Mesenteric fat pad (tissue), 1 donor: ENCODE measurements around the gene ZNF319. TPM values are rescaled to one million over a fixed set of nuclear protein-coding genes. Genes with fewer than 3 reads are reported as not detected.
"Not testable (repeated sequence)": the region's sequence is repeated elsewhere in the genome, so short reads cannot be mapped to it uniquely, and the experiment has no call there.

Experiments used
- DNase-seq: peaks from one replicate; pipeline ENCODE4 v3.0.0-alpha.2; 2020; ENCODE audit warnings: low spot score
- total RNA-seq: library from RNA; stranded (reverse); fragmentation: NEBNext Ultra II Directional; extraction: Animal tissue kit (Norgen Biotek cat#: 25700); gene quantifications from one replicate; pipeline ENCODE4 v1.2.1, GENCODE V29; 2021
- donor health status: DM: yes; HTN: yes; CAD: no.

Gene ZNF319
- total RNA-seq, 1 donor from 2014 or later, result 7.5 TPM

DNA sequence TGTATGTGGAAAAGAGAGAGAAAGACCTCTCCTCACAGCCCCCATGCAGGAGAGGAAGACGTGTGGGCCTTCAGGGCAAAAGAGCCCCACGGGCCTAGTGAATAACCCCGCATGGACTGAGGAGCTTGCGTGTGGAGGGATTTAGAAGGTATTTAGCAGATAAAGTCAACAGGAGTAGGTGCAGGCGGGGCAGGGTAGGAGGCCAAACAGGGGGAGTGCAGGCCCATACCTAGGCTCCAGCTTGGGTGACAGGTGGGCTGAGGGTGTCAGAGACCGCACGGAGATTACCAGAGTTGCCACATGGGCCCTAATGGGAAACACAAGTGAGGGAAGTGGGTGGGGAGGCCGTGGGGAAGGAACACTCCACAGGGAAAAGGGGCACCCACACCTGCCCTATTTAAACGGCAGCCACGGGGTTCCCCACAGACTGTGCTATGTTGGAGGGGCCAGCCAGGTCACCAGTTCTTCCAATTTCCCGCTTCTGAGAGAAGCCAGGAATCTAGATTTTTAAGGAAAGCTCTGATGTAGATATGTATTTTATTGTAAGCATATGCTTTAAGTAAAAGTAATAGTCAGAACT lies 21.4 kb downstream of the ZNF319 start:
- no peak for DNase-seq

DNA sequence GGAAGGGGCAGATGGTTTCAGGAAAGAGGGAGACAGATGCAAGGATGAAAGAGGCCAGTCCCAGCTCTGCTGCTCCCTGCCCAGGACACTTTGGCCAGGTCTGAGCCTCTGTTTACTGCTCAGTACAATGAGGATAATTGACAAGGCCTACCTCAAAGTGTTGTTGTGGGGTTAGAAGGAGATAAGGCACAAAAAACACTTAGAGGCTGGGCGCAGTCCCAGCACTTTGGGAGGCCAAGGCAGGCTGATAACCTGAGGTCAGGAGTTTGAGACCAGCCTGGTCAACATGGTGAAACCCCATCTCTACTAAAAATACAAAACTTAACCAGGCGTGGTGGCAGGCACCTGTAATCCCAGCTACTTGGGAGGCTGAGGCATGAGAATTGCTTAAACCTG lies 22.4 kb downstream of the ZNF319 start:
- DNase-seq, result not testable (repeated sequence)

DNA sequence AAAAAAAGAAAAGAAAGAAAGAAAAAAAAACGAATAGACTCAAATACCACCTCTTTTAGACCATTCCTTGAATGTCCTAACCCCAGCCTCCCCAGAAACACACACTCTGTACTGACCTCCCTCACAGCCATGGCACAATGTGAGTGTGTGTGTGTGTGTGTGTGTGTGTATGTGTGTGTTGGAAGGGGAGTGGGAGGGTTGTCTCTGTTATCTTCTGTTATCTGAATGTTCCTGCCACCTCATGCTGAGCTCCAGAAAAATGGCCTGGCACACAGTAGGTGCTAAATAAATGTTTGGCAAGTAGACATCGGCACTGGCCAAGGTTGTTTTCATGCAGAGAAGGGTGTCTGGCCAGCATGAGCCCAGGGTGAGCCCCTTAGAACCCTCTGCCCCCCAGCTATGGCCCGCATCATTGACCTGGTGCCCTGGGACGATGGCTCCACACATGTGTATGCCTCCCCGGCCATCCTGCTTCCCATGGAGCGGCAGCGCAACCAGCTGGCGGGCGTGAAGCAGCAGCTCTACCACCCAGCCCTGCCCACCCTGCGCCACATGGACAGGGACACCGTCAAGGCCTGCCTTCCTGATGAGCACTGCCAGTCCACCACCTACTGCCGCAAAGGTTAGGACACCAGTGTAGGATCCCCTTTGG lies 22.9 kb downstream of the ZNF319 start:
- no peak for DNase-seq

DNA sequence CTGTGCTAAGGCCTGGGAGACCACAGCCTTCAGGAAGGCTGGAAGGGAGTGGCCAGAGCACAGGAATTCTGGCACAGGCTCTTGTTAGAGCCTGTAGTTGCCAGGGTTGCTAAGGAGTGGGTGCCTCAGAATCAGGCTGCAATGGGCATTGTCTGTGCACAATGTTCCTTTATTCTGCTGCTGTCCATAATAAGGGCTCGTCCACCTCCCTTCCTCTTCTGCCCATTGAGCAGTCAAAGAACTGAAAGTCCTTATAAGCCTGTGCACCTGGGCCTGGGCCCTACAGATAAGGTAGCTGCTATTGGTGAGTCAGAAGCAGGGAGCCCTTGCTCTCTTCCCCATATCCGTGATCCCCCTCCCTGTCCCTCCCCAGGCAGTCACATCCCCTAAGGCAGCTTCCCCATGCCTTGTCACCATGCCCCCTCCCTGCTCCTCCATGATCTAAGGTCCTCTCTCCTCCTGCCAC lies 24.1 kb downstream of the ZNF319 start:
- DNase-seq, result no peak

DNA sequence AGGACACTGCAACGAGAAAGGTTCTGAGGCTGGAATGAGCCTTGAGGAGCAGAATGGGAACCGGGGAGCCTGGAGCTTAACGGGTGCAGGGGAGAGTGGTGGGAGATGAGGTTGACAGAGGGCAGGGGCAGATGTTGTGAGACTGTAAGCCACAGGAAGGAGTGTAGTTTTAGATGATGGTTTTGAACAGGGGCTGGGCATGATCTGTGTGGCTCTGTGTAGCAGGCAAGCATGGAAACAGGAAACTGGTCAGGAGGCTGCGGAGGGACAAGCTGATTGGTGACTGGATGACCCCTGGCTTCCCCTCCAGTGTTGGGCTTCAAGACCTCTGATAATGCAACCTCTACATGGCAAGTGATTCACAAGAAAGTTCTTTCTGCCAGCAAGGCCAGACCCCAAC lies 28.2 kb downstream of the ZNF319 start:
- no peak for DNase-seq

DNA sequence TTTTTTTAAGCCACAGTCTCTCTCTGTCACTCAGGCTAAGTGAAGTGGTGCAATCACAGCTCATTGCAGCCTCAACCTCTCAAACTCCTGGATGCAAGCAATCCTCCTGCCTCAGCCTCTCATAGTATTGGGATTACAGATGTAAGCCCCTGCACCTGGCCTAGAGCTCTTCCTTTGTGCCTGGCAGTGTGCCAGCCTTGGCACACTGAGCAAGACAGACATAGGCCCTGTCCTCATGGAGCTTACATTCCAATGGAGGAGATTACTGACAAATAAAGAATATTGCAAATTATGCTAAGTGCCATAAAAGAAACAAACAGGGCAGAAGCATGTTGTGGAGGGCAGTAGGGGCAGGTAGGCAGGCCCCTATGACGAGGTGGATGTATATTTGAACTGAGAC lies 28.6 kb downstream of the ZNF319 start:
- no peak for DNase-seq

DNA sequence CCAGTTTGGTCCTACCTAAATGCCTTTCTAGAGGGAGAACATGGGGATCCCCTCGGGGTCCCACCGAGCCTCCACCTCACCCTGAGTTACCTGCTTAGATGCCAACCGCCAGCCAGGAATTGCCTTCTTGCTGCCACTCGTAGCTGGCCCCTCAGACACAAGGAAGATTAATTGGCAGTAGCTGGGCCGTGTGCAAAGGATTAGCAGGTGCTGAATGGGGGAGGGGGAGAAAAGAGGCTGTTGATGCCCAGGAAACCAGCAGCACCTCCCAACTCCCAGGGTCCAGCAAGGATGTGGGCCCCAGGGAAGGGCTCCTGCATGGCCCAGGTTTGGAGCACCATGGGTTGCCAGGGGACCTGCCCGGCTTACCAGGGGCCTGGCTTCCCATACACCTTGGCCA lies 29.5 kb downstream of the ZNF319 start, which contains the start of gene CNGB1:
Gene CNGB1 (minus strand): TSS at position 159 of the 400 bp plus-strand sequence. CDS start 3,842 bp downstream, outside the sequence.
- DNase-seq, result no peak

DNA sequence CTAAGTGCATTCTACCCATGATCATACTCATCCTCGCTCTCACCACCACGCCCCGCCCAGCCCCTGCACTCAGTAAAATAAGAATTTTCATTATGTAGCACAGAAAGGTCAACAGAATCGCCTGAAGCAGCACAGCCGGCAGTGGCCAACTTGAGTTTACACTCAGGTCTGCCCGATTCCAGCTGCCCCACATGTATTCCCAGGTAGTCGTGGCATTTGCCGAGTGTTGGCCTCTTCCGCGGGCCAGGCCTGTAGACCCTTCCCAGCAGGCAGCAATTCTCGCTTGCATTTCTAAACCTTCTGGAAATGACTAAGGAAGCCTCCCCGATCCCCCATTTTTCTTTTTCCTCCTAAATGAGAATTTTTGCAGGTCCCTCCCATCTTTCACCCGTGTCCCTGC lies 30.2 kb downstream of the ZNF319 start:
- DNase-seq, result no peak

DNA sequence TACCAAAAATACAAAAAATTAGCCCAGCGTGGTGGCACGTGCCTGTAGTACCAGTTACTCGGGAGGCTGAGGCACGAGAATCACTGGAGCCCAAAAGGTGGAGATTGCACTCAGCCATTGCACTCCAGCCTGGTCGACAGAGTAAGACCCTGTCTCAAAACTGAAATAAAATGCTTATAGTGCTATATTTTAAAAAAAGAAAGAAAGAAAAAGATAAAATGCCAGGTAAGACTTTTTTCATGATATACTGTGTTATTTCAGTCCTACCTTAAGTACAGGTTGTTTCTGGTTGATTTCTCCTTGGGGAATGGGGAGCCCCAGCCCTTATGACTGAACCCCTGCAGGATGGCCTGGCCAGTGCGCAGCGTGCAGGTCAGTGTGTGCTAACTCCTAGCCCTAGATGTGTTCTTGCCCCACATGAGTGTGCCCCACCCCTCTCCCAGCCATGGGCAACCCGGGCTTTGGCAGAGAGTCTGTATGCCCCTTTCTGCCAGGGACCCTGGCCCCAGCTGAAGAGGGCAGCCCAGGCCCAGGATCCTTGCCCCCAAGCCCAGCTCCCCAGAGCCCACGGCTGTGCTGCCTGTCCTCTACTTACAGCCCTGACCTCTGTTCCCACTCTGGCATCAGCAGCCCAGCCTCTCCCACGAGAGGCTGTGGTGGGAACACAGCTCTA lies 30.9 kb downstream of the ZNF319 start:
- DNase-seq, result no peak

DNA sequence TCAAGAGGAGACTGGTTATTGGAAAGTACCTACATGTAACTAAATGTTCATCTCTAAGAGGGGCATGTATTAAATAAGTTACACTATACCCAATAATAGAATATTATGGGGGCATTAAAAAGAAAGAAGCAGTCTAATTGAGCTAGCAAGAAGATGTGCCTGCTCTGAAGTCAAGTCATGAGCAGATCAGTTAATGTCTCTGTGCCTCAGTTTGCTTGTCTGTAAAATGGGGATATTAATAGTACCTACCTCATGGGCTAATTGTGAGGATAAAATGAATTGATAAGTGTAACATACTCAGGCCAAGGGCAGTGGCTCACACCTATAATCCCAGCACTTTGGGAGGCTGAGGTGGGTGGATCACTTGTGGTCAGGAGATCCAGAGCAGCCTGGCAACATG lies 32.6 kb downstream of the ZNF319 start:
- no peak for DNase-seq

DNA sequence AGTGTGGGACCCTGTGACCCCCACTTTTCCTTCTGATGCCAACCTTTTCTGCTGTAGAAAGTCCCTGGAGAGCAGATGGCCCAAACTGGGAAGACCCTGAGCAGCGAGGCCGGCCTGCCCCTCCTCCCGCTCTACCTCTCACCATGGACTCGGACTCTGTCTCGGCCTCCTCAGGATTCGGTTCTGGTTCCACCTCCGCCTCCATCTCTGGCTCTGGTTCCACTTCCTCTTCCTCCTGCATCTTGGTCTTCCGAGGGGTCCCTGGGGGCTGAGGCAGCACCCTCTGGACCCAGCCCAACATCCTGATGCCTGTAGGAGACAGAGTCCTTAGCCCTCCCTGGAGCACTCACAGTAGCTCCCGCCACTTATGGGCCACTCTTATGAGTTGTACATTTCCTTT lies 33.5 kb downstream of the ZNF319 start:
- DNase-seq, result no peak

DNA sequence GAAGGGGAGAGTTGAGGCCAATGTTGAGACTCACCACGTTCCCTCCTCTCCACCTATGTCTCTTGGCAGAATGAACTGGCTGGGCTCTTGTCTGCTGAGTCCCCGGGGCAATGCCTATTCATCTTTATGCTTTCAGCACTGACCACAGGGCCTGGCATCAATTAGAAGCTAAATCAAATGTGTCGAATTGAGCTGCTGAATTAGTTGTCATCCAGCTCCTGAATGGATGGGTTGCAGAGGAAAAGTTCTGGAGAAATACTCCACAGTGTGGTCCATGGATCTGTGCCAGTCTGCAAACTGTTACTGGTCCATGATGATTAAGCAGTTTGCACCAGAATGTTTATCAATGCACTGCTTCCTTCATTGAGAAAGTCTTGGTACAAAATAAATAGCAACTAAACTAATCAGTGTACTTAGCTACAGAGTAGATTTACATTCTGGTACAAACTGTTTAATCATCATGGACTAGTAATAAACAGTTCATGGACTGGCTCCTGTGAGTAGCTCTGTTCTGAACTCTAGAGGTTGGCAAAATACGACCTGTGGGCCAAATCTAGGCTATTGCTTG lies 34.2 kb downstream of the ZNF319 start:
- no peak for DNase-seq

DNA sequence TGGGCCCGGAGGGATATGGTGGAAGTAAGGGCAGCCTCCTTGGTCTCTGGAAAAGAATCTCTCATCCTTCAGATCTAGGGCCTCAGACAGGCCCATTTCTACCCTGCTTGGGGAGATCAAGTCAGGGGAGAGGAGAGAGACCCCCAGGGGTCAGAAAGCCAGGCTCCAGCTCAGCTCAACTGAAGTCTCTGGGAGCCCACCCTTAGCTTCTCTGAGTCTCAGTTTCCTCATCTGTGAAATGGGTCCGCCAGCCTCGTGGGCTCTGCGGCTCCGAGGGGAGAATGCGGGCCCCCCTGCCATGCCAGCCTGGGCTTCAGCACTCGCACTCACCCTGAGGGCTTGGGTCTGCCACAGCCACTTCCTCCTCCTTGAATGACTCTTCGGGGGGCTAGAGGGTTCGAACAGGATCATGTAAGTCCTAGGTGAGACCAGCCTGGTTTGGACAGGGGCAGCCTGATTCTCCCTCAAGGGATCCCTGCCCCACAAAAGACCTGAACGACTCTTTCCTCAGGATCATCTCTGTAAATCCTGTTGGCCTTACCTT lies 36.2 kb downstream of the ZNF319 start:
- DNase-seq, result no peak

DNA sequence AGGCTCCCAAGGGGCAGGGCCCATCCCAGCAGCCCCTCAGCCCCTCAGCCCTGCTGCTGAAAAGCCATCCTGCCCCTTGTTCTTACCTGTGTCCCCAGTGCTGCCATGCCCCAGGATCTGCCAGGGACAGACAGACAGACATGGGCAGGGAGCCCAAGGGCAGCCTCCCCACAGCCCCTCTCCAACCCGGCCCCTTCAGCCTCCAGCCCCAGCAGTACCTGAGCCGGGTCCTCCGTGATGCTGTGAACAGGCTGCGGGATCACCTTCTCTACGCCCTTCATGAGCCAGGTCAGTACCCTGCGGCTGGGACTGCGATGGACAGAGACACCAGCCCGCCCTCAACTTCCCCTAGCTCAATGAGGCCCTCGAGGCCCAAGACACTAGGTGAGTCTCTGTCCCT lies 37.7 kb downstream of the ZNF319 start:
- no peak for DNase-seq

DNA sequence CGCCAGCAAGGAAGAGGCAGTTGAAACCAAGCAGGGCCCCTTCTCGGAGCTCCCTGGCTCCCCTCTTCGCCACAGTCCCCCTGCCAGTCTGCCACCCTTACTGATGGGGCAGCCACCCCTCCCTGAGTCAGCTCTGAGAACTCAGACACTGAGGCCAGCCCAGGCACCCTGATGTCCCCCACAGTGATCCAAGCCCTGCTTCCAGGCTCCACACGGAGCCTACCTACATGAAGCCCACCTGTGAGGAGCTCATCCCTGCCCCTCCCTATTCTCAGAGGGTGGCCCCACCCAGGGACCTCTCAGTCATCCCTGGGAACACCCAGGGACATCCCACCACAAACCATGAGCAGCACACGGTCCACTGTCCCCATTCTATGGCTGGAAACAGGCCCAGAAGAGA lies 38.4 kb downstream of the ZNF319 start:
- no peak for DNase-seq

DNA sequence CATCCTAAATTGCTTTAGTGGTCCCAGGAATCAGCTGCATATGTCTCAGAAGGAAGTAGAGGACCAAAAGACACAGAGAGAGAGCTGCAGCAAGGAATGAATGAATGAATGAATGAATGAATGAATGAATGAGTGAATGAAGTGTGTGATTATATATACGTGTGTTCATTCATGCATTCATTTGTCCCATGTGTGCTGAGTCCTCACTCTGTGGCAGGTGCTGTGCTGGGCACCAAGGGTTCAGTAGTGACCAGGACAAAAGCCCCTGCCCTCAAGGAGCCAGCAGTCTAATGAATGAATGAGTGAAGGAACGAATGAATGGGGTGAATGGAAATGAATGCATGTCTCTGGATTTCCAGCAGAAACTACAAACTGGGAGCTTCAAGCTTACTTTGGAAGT lies 38.9 kb downstream of the ZNF319 start:
- no peak for DNase-seq

DNA sequence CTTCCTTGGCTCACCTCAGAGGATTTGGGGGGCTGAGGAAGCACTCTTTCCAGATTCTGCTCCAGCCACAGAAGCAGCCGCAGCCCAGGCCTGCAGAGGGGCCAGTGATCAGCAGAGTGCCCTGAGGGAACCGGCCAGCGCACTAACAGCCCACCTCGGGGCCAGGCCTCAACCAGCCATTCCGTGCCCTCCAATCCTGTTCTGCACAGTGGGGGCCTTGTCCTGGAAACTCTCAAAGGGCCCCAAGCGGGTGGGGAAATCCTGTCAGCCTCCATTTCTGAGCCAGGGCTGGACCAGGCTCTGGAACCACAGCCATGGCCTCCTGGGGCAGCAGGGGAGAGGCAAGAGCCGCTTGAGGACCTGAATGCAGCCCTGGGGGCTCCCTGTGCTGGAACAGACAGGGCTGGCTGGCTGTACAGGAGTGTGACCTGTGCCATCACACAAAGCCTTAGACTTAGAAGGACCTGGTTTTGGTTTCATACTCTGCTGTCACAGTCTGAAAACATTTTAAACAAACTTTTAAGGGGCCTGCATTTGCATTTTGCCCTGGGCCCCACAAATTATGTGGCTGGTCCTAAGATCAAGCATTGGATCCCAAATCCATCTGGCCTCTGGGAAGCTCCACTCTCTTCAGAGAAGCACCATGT lies 39.5 kb downstream of the ZNF319 start:
- DNase-seq, result no peak

DNA sequence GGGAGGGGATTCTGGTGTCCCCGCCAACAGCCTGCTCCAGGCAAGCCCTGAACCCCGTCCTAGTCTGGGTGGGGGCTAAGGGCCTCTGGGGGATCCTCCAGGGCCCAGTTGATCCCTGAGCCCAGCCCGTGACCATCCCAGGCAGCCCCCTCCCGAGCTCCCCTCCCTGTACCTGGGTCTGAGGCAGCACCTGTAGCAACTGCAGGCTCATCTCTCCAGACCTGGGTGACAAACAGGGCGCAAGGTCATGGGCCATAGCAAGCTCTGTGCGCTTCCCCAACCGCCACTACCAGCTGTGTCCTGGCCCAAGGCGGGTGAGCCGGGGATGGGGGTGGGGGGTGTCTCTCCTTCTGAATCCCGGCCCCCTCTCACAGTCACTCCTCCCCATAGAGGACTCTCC lies 40.2 kb downstream of the ZNF319 start:
- DNase-seq, result no peak

DNA sequence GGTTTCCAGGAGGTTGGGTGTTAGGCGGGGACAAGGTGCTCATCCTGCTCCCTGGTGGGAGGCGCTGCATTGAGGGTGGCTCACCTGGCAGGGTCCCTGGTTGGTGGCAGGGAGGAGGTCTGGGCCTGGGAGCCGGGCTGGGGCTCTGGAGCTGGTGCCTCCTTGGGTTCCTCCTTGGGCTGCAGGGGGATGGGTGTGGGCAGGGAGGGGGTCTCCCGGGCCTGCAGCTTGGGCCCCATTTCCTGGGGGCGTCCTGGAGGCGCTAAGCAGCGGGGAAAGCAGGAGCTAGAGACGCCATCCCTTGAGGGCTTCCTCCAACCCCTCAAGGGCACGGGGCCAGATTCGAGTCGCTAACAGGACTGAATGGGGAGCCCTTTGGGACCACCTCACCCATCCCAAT lies 40.7 kb downstream of the ZNF319 start:
- no peak for DNase-seq

DNA sequence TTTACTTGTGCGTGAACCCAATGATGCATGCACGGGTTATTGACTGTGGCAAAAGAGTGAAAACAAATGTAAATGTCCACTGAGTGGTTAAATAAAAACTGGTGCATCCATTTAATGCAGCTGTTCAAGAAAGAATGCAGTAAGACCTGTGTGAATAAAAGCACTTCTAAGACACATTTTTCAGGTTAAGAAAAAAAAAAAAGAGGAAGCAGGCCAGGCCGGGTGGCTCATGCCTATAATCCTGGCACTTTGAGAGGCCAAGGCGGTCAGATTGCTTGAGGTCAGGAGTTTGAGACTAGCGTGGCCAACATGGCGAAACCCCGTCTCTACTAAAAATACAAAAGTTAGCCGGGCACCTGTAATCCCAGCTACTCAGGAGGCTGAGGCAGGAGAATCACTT lies 41.4 kb downstream of the ZNF319 start:
- no peak for DNase-seq

DNA sequence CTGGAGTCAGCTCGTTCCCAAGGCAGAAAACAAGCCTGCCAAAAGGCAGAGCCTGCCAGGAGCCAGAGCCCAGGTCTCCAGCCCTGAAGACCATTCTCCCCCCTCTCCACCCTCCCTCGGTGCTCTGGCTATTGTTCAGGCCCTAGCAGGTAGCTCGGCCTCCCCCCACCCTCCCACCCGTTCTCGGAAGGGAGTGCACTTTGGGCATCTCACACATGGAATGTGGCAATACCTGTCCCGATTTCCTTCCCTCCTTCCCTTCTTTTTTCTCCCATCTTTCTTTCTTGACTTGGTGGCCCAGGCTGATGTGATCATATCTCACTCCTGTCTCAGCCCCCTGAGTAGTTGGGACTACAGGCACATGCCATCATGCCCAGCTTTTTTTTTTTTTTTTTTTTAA lies 41.9 kb downstream of the ZNF319 start:
- DNase-seq, result no peak
